Ovary (tissue), 3 donors: ENCODE results near the gene NEU2.

Experiments
- EP300 ChIP-seq: sonication (generic); formaldehyde crosslinking; IDR thresholded peaks from one replicate; pipeline ENCODE4 v1.6.1; 2017; ENCODE audit warnings: antibody characterized with exemption
- POLR2A ChIP-seq: fragments of 450-650 bp; IDR thresholded peaks from one replicate; pipeline ENCODE4 v1.6.1; 2017; ENCODE audit warnings: antibody characterized with exemption, mild to moderate bottlenecking, moderate library complexity
- TF ChIP-seq, protein P1 (sequence below), 3 donors: fragments of 450-650 bp in 2 of 3; fragments of 200-600 bp in 1 of 3; IDR thresholded peaks; one replicate each; pipeline versions ENCODE4 v1.5.1 to v1.8.0; 2016 to 2022; ENCODE audit warnings: antibody characterized with exemption in 3 of 3, mild to moderate bottlenecking in 1 of 3
- donor health status: DM: no; HTN: no; CAD: no.

DNA sequence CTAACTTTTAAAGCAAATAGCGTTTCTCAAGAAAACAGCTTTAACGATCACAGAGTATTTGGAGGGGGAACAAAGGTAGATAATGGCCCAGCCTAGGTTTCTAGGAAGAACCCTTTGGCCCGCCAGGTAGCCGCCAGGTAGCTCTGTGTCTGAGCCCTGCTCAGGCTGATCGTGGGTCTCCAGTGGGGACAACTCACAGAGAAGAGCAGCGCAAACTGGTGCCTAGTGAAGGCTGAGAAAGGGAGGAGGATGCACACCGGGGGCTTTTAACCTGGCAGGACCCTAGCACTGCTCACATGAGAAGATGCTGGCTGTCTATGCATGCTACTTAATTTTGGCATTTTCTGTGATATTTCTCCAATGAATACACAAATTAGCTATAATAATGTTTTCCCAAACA, 25.2 kb upstream of the NEU2 start:
- TF ChIP-seq POLR2A (no peak), EP300 (no peak)
- TF ChIP-seq, protein P1, sequence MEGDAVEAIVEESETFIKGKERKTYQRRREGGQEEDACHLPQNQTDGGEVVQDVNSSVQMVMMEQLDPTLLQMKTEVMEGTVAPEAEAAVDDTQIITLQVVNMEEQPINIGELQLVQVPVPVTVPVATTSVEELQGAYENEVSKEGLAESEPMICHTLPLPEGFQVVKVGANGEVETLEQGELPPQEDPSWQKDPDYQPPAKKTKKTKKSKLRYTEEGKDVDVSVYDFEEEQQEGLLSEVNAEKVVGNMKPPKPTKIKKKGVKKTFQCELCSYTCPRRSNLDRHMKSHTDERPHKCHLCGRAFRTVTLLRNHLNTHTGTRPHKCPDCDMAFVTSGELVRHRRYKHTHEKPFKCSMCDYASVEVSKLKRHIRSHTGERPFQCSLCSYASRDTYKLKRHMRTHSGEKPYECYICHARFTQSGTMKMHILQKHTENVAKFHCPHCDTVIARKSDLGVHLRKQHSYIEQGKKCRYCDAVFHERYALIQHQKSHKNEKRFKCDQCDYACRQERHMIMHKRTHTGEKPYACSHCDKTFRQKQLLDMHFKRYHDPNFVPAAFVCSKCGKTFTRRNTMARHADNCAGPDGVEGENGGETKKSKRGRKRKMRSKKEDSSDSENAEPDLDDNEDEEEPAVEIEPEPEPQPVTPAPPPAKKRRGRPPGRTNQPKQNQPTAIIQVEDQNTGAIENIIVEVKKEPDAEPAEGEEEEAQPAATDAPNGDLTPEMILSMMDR (IDR thresholded peaks at IDR 0.05) = no peak
